ENCODE data around the gene MLC1.

- TF ChIP-seq, protein P1, sequence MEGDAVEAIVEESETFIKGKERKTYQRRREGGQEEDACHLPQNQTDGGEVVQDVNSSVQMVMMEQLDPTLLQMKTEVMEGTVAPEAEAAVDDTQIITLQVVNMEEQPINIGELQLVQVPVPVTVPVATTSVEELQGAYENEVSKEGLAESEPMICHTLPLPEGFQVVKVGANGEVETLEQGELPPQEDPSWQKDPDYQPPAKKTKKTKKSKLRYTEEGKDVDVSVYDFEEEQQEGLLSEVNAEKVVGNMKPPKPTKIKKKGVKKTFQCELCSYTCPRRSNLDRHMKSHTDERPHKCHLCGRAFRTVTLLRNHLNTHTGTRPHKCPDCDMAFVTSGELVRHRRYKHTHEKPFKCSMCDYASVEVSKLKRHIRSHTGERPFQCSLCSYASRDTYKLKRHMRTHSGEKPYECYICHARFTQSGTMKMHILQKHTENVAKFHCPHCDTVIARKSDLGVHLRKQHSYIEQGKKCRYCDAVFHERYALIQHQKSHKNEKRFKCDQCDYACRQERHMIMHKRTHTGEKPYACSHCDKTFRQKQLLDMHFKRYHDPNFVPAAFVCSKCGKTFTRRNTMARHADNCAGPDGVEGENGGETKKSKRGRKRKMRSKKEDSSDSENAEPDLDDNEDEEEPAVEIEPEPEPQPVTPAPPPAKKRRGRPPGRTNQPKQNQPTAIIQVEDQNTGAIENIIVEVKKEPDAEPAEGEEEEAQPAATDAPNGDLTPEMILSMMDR (IDR thresholded peaks at IDR 0.05 in 4 of 5, conservative IDR thresholded peaks at IDR 0.05 in 1 of 5), result no peak
- no peak for TF ChIP-seq POLR2A (IDR thresholded peaks at IDR 0.05)
Observed at GRCh38 chr22:50041361-50042065, 43.7 kb downstream of the MLC1 start.
